Thyroid gland (tissue), 4 donors: ENCODE data around the gene RSPH1. TPM values are rescaled to one million over a fixed set of nuclear protein-coding genes. Genes with fewer than 3 reads are reported as not detected.

Experiments used
- DNase-seq, 2 donors: peaks; one replicate each; pipeline ENCODE4 v3.0.0-alpha.2; 2019
- H3K27ac ChIP-seq, 3 donors: fragments of 200-600 bp; sonication (generic); 1 replicate in 2 of 3; 2 replicates in 1 of 3; pipeline ENCODE4 v1.5.1; 2016 to 2019; ENCODE audit warnings: mild to moderate bottlenecking in 1 of 3, moderate library complexity in 1 of 3
- H3K27me3 ChIP-seq: fragments of 200-600 bp; sonication (generic); one replicate; pipeline ENCODE4 v1.5.1; 2019
- H3K36me3 ChIP-seq, 2 donors: fragments of 200-600 bp; sonication (generic); one replicate each; pipeline ENCODE4 v1.5.1; 2016 to 2019
- H3K4me1 ChIP-seq, 2 donors: fragments of 200-600 bp; sonication (generic); one replicate each; pipeline ENCODE4 v1.5.1; 2017 to 2019
- H3K4me3 ChIP-seq, 3 donors: fragments of 200-600 bp; sonication (generic); replicated peaks in 1 of 3; 1 replicate in 2 of 3; 2 replicates in 1 of 3; pipeline ENCODE4 v1.5.1; 2016; ENCODE audit warnings: mild to moderate bottlenecking in 1 of 3
- H3K9me3 ChIP-seq: fragments of 200-600 bp; sonication (generic); one replicate; pipeline ENCODE4 v1.5.1; 2017
- CTCF ChIP-seq, 6 experiments: fragments of 200-600 bp in 3 of 6; fragments of 450-650 bp in 3 of 6; sonication (generic) in 3 of 6; IDR thresholded peaks; one replicate each; pipeline ENCODE4 v1.5.1; 2016 to 2019; ENCODE audit warnings: antibody characterized with exemption in 6 of 6, mild to moderate bottlenecking in 2 of 6, inconsistent platforms in 1 of 6, moderate library complexity in 1 of 6
- POLR2A ChIP-seq, 2 donors: fragments of 450-650 bp; IDR thresholded peaks; one replicate each; pipeline ENCODE4 v1.6.1; 2017; ENCODE audit warnings: antibody characterized with exemption in 2 of 2, mild to moderate bottlenecking in 2 of 2, moderate library complexity in 1 of 2
- WGBS, 2 donors: methylation state at CpG; one replicate each; pipeline ENCODE4 v1.1.5; 2017; 5-methylcytosine and 5-hydroxymethylcytosine counted together
- intact Hi-C: fragments of 100-400 bp; cut with DNase I; formaldehyde crosslinking; loops from one replicate; pipeline ENCODE4 v1.15.1; 2023
- total RNA-seq, 4 donors: library from RNA; depleted of rRNA; stranded (reverse); fragments of >200 nt; gene quantifications; one replicate each; pipeline ENCODE4 v1.2.3, GENCODE V29; 2016

The RSPH1 gene
- total RNA-seq, 4 donors from 2014 or later: 2.7 to 3.7 (median 3.0) TPM

GRCh38 chr21:42486072-42486471, 10.0 kb downstream of the RSPH1 start:
- no peak overlapping the region for H3K27ac ChIP-seq
- H3K27me3 ChIP-seq: no peaks in the 10 kb centered on the region
- 89 to 96% methylated on average over 6 of the region's 6 CpGs for WGBS, 2 donors
- no peaks in the 10 kb centered on the region for H3K4me1 ChIP-seq
- no peaks in the 10 kb centered on the region for H3K9me3 ChIP-seq
- no peak overlapping the region for H3K4me3 ChIP-seq
- H3K36me3 ChIP-seq: no peaks in the 10 kb centered on the region
- DNase-seq: no peak
- TF ChIP-seq POLR2A (IDR thresholded peaks at IDR 0.05): no peak
- no peak for TF ChIP-seq CTCF (IDR thresholded peaks at IDR 0.05)
- intact Hi-C loops: no loop called here

GRCh38 chr21:42484966-42485365, 11.1 kb downstream of the RSPH1 start:
- no peaks in the 10 kb centered on the region for H3K4me1 ChIP-seq
- no peaks in the 10 kb centered on the region for H3K27me3 ChIP-seq
- no peak overlapping the region for H3K27ac ChIP-seq
- TF ChIP-seq POLR2A (IDR thresholded peaks at IDR 0.05): no peak
- no peak for TF ChIP-seq CTCF (IDR thresholded peaks at IDR 0.05)
- no peaks in the 10 kb centered on the region for H3K36me3 ChIP-seq
- WGBS, 2 donors: 65 to 73% methylated on average over 6 to 7 of the region's 7 CpGs
- intact Hi-C loops: no loop called here
- H3K9me3 ChIP-seq: no peaks in the 10 kb centered on the region
- DNase-seq: no peak
- H3K4me3 ChIP-seq: no peak overlapping the region

GRCh38 chr21:42481169-42481568, 14.9 kb downstream of the RSPH1 start:
- Histone ChIP-seq H3K4me1 (no peaks in the 10 kb centered on the region), H3K4me3 (no peak overlapping the region), H3K9me3 (no peaks in the 10 kb centered on the region), H3K36me3 (no peaks in the 10 kb centered on the region), H3K27me3 (no peaks in the 10 kb centered on the region), H3K27ac (no peak overlapping the region)
- intact Hi-C loops: no loop called here
- TF ChIP-seq POLR2A (IDR thresholded peaks at IDR 0.05): no peak
- no peak for TF ChIP-seq CTCF (IDR thresholded peaks at IDR 0.05)
- no peak for DNase-seq
- WGBS, 2 donors: 92 to 93% methylated on average over 4 of the region's 4 CpGs

- Histone ChIP-seq H3K36me3 (no peaks in the 10 kb centered on the region), H3K4me3 (no peak overlapping the region), H3K27ac (no peak overlapping the region), H3K4me1 (no peaks in the 10 kb centered on the region), H3K9me3 (no peaks in the 10 kb centered on the region), H3K27me3 (no peaks in the 10 kb centered on the region)
- no peak for DNase-seq
- 88 to 91% methylated on average over 10 of the region's 10 CpGs for WGBS, 2 donors
- TF ChIP-seq CTCF (IDR thresholded peaks at IDR 0.05) (no peak), POLR2A (IDR thresholded peaks at IDR 0.05) (no peak)
- intact Hi-C loops: no loop called here
Observed at GRCh38 chr21:42480736-42481135, 15.3 kb downstream of the RSPH1 start.

- Histone ChIP-seq H3K4me3 (no peak overlapping the region), H3K4me1 (no peaks in the 10 kb centered on the region), H3K36me3 (no peaks in the 10 kb centered on the region), H3K27ac (no peak overlapping the region), H3K27me3 (no peaks in the 10 kb centered on the region), H3K9me3 (no peaks in the 10 kb centered on the region)
- no peak for DNase-seq
- WGBS, 2 donors: 81 to 89% methylated on average over 5 of the region's 5 CpGs
- TF ChIP-seq CTCF (IDR thresholded peaks at IDR 0.05) (no peak), POLR2A (IDR thresholded peaks at IDR 0.05) (no peak)
- intact Hi-C loops: no loop called here
Observed at GRCh38 chr21:42479582-42479981, 16.4 kb downstream of the RSPH1 start.
